A673 (cell line): ENCODE measurements around the gene A3GALT2. TPM values are rescaled to one million over a fixed set of nuclear protein-coding genes. Genes with fewer than 3 reads are reported as not detected.

Experiments used
- BruUV-seq: library from RNA; stranded (reverse); fragments of 400-500 nt; replicated peaks from 2 replicates; lab custom pipeline; 2021; lab: Mats Ljungman, UMichigan
- CTCF ChIA-PET: fragments of 300-600 bp; sonication (Branson Sonifier 250); formaldehyde crosslinking; loops from one replicate; lab custom pipeline; 2022; ENCODE audit warnings: antibody characterized with exemption; lab: Charles Lee
- POLR2A ChIA-PET: fragments of 300-600 bp; sonication (Branson Sonifier 250); formaldehyde crosslinking; loops from one replicate; lab custom pipeline; 2022; ENCODE audit warnings: antibody characterized with exemption; ENCODE audit not compliant: low non-redundant PET; lab: Charles Lee
- DNase-seq: peaks from one replicate; pipeline ENCODE4 v3.0.0-alpha.2; 2015; ENCODE audit warnings: low spot score
- H3K27ac ChIP-seq: fragments of 200-600 bp; sonication (generic); 2 replicates; pipeline ENCODE4 v1.5.1; 2016; ENCODE audit warnings: mixed run types, low read depth, mild to moderate bottlenecking, mixed read lengths, antibody characterized with exemption, low read length; ENCODE audit not compliant: poor library complexity, severe bottlenecking
- H3K27me3 ChIP-seq: fragments of 200-600 bp; sonication (generic); replicated peaks from 2 replicates; pipeline ENCODE4 v1.6.1; 2017; ENCODE audit warnings: mixed run types, low read depth, mild to moderate bottlenecking, mixed read lengths, antibody characterized with exemption, low read length; ENCODE audit not compliant: insufficient read depth, poor library complexity
- H3K36me3 ChIP-seq: fragments of 200-600 bp; sonication (generic); 2 replicates; pipeline ENCODE4 v1.6.1; 2016; ENCODE audit warnings: mixed run types, mild to moderate bottlenecking, mixed read lengths, antibody characterized with exemption, low read length; ENCODE audit not compliant: insufficient read depth, poor library complexity, severe bottlenecking
- H3K4me1 ChIP-seq: fragments of 200-600 bp; sonication (generic); 2 replicates; pipeline ENCODE4 v1.6.1; 2017; ENCODE audit warnings: mixed run types, mild to moderate bottlenecking, mixed read lengths, antibody characterized with exemption, low read length; ENCODE audit not compliant: insufficient read depth, poor library complexity, severe bottlenecking
- H3K4me3 ChIP-seq: fragments of 200-600 bp; sonication (generic); 2 replicates; pipeline ENCODE4 v1.5.1; 2016; ENCODE audit warnings: low read depth, mixed run types, mild to moderate bottlenecking, mixed read lengths, low read length; ENCODE audit not compliant: poor library complexity, severe bottlenecking
- H3K9me3 ChIP-seq: fragments of 200-600 bp; sonication (generic); 2 replicates; pipeline ENCODE4 v1.6.1; 2016; ENCODE audit warnings: mixed run types, low read depth, mild to moderate bottlenecking, mixed read lengths, antibody characterized with exemption, low read length; ENCODE audit not compliant: poor library complexity, severe bottlenecking
- EZH2 ChIP-seq: fragments of 200-600 bp; sonication (generic); IDR thresholded peaks from 2 replicates; pipeline ENCODE4 v1.6.1; 2017; ENCODE audit warnings: borderline replicate concordance, low read depth, mild to moderate bottlenecking, mixed read lengths, antibody characterized with exemption, low read length; ENCODE audit not compliant: poor library complexity, severe bottlenecking
- intact Hi-C: fragments of 100-400 bp; cut with micrococcal nuclease; formaldehyde crosslinking; loops from one replicate; pipeline ENCODE4 v1.10.0; 2022; ENCODE audit not compliant: unreplicated experiment
- total RNA-seq: library from RNA; stranded (reverse); gene quantifications from 2 replicates; pipeline ENCODE4 v1.2.3, GENCODE V29; 2021
- TF ChIP-seq, protein P1 (sequence below): fragments of 300-800, 200-600 bp; sonication (generic); conservative IDR thresholded peaks from 2 replicates; pipeline ENCODE4 v1.5.1; 2017; ENCODE audit warnings: low read depth, mild to moderate bottlenecking, antibody characterized with exemption, low read length, moderate library complexity, mixed read lengths

Gene A3GALT2
- total RNA-seq, 1 experiment from 2014 or later: 0.39 TPM

DNA sequence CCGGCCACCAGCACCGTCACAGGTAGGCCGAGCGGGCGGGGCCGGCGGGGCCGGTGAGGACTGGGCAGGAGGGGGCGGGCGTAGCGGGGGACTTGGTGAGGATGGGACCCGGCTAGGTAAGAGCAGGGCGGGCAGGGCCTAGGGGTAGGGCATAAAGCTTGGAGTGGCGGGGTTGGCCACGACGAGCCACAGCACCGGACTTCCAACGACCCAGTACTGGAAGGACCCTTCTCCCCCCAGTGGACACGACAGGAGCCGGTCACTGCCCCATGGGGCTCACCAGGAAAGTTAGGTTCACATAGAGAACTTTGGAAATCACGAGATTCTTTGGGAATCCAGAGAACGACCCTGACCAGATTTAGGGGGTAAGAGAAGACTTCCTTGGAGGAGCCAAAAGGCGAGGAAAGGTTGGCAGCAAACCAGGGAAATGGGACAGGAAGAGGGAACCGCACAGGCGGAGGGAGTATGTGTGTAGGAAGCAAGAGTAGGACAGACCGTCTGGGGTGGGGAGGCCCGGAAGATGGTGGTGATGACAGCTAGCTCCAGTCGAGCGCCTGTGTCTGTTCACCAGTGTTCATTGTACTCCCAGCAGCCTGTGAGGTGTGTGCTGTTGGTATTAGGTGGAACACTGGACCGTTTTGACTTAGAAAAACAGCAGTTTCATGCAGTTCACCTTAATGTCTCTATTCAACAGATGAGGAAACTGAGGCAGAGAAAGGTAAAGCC lies 44.2 kb downstream of the A3GALT2 start:
- Histone ChIP-seq H3K27me3 (no peaks in the 10 kb centered on the region), H3K9me3 (no peaks in the 10 kb centered on the region), H3K36me3 (peaks cover 22% of the 10 kb centered on the region), H3K4me1 (no peaks in the 10 kb centered on the region), H3K27ac (no peak overlapping the region), H3K4me3 (no peak overlapping the region)
- no TSS peak for BruUV-seq
- ChIA-PET CTCF (no interaction called here), POLR2A (no interaction called here)
- intact Hi-C loops: no loop called here
- no peak for TF ChIP-seq EZH2
- TF ChIP-seq, protein P1, sequence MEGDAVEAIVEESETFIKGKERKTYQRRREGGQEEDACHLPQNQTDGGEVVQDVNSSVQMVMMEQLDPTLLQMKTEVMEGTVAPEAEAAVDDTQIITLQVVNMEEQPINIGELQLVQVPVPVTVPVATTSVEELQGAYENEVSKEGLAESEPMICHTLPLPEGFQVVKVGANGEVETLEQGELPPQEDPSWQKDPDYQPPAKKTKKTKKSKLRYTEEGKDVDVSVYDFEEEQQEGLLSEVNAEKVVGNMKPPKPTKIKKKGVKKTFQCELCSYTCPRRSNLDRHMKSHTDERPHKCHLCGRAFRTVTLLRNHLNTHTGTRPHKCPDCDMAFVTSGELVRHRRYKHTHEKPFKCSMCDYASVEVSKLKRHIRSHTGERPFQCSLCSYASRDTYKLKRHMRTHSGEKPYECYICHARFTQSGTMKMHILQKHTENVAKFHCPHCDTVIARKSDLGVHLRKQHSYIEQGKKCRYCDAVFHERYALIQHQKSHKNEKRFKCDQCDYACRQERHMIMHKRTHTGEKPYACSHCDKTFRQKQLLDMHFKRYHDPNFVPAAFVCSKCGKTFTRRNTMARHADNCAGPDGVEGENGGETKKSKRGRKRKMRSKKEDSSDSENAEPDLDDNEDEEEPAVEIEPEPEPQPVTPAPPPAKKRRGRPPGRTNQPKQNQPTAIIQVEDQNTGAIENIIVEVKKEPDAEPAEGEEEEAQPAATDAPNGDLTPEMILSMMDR: no peak
- DNase-seq: no peak

DNA sequence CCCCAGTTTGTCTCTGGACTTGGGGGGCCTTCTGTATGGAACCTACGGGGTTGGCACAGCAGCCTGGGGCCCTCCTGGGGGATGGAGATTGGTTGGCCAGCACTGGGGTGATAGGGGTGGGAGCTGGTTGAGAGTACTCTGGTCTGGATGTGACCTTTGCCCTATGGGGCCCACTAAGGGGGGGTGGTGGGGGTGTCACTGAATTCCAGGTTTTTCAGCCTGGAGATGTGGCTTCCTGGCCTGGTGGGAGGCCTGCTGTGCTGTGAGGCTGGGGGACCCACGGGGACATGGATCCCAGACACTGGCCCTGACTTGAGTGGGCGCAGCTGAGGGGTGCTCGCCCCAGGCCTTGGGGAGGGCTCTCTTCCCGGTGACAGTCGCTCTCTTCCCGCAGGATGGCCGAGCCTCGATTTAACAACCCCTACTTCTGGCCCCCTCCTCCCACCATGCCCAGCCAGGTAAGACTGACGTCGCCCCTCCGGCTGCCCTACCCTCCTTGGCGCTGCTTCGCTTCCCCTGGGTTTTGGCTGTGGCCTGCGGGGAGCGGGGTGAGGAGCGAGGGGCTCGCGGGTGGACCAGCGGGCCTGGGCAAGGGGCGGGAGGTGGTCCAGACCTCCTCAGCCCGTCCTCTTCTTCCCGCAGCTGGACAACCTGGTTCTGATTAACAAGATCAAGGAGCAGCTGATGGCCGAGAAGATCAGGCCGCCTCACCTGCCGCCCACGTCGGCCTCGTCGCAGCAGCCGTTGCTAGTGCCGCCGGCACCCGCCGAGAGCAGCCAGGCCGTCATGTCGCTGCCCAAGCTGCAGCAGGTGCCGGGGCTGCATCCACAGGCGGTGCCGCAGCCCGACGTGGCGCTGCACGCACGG lies 45.0 kb downstream of the A3GALT2 start:
- Histone ChIP-seq H3K4me1 (no peaks in the 10 kb centered on the region), H3K4me3 (no peak overlapping the region), H3K9me3 (no peaks in the 10 kb centered on the region), H3K27me3 (no peaks in the 10 kb centered on the region), H3K36me3 (peaks cover 15% of the 10 kb centered on the region), H3K27ac (no peak overlapping the region)
- ChIA-PET POLR2A (no interaction called here), CTCF (no interaction called here)
- intact Hi-C loops: no loop called here
- no TSS peak for BruUV-seq
- DNase-seq: no peak
- TF ChIP-seq, protein P1: no peak
- no peak for TF ChIP-seq EZH2

DNA sequence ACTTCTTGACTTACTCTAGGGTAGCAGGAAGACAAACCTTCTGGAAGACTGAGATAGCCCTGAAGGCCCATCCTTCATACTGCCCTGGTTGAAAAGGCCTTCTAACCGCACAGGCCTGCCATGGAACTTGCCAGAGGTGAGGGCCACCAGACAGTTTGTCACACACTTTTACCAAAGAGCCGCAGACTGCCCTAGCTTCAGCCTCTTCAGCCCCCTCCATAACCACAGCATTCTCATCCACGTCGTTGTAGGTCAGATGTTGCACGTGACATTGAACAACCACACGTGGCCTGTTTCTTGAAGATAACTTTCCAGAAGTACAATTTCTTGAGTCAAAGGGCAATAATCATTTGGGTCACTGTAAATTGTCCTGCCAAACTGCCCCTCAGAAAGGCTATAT lies 45.7 kb downstream of the A3GALT2 start:
- intact Hi-C loops: no loop called here
- no peak for TF ChIP-seq EZH2
- TF ChIP-seq, protein P1: no peak
- ChIA-PET CTCF (no interaction called here), POLR2A (no interaction called here)
- Histone ChIP-seq H3K4me1 (no peaks in the 10 kb centered on the region), H3K36me3 (peaks cover 13% of the 10 kb centered on the region), H3K9me3 (no peaks in the 10 kb centered on the region), H3K4me3 (no peak overlapping the region), H3K27me3 (no peaks in the 10 kb centered on the region), H3K27ac (no peak overlapping the region)
- no peak for DNase-seq
- no TSS peak for BruUV-seq
